C4-2B (cell line): ENCODE measurements around the gene IBSP.

Experiments used
- H3K27ac ChIP-seq: fragments of 450-650 bp; 2 replicates; pipeline ENCODE4 v1.5.1; 2017
- ZFX ChIP-seq: fragments of 450-650 bp; IDR thresholded peaks from 2 replicates; pipeline ENCODE4 v1.6.1; 2017
- TF ChIP-seq, protein P1 (sequence below): fragments of 450-650 bp; conservative IDR thresholded peaks from 2 replicates; pipeline ENCODE4 v1.5.1; 2017; ENCODE audit warnings: mild to moderate bottlenecking

The IBSP gene

DNA sequence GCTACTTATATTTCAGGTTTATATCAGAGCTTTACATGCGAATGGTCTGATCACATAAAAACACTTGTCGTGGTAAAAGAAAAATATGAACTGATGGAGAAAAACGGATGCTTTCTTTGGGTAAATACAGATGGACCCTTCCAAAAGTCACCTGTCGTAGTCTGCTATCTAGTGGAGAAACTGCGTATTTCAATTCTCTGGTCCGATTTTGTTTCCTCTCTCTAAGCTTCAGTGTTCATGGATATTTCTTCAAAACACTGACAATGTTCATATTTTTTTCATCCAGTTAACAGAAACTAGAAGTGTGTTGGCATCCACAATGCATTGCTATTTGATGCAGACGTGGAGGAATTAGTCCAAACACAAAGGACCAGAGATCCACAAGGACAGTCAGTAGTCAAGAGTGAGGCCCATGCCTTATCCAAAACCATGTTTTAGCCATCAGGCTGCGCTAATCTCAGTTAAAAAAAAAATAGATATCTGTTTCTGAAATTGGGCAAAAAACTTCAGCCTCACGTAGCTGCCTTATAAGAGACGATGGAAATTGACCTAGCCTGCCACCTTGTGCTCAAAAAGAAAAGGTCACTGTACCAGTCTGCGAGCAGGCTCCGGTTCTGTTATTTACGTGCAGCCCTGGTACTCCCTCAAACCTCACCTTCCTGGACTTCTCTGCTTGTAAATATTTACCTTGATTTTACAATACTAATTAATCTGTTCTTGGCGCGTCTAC lies 49.4 kb downstream of the IBSP start:
- H3K27ac ChIP-seq: no peak overlapping the region
- TF ChIP-seq, protein P1, sequence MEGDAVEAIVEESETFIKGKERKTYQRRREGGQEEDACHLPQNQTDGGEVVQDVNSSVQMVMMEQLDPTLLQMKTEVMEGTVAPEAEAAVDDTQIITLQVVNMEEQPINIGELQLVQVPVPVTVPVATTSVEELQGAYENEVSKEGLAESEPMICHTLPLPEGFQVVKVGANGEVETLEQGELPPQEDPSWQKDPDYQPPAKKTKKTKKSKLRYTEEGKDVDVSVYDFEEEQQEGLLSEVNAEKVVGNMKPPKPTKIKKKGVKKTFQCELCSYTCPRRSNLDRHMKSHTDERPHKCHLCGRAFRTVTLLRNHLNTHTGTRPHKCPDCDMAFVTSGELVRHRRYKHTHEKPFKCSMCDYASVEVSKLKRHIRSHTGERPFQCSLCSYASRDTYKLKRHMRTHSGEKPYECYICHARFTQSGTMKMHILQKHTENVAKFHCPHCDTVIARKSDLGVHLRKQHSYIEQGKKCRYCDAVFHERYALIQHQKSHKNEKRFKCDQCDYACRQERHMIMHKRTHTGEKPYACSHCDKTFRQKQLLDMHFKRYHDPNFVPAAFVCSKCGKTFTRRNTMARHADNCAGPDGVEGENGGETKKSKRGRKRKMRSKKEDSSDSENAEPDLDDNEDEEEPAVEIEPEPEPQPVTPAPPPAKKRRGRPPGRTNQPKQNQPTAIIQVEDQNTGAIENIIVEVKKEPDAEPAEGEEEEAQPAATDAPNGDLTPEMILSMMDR: peak; percentile 89
- no peak for TF ChIP-seq ZFX

DNA sequence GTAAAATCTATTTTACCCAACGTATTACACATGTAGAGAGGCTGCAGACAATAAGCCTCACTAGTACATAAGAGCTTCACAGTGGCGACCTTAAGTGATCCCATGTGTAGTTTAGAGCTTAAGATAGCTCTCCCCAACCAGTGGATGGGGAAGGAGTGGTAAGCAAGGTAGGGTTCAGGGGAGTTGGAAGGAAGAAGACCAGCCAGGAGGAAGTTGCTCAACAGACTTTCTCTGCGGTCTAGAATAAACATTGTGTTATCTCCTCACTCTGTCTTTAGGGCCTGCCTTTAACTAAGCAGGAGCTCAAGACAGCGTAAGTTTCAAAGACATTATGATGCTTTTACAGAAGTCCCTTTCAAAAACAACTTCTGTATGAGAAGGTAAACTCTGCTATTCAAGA lies 50.3 kb downstream of the IBSP start:
- H3K27ac ChIP-seq: no peak overlapping the region

DNA sequence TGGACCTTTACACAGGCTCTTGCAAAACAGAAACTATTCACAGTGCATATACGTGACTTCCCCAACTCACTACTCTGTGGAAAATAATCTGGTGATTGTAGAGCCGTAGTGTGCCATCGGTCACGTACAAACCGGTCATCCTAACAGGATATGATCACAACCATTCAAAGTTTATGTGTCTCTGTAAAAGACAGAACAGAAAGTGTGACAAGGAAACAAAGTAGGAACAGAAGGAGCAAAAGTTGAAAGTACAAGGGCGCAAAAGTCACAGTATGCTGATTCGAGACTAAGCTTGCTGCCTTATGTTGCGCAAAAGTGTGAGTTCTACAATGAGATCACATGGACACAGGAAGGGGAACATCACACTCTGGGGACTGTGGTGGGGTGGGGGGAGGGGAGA lies 52.0 kb downstream of the IBSP start:
- no peak overlapping the region for H3K27ac ChIP-seq
- TF ChIP-seq, protein P1: no peak
- TF ChIP-seq ZFX: no peak

More for the DNA sequence above, 50.3 kb downstream of the IBSP start:
- TF ChIP-seq, protein P1: no peak
- TF ChIP-seq ZFX: no peak

GRCh38 chr4:87851953-87852352 lies 52.6 kb downstream of the IBSP start:
- no peak overlapping the region for H3K27ac ChIP-seq
- TF ChIP-seq, protein P1: no peak
- no peak for TF ChIP-seq ZFX

DNA sequence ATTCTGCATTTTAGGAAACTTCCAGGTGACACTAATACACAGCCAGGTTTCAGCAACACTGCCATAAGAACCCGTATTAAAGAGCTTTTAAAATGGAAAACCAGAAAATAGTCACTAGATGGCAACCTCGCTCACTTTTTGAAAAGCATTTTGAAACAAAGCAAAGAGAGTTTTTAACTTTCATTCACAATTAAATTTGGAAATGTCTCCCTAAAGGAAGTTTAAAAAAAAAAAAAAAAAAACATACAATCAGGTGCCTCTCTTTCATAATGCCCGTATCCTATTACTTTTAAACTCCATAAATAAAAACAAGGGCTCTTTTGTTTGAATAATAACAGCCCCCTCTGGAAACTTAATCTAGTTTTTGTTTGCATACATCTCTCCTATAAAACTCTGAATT lies 53.8 kb downstream of the IBSP start:
- H3K27ac ChIP-seq: no peak overlapping the region
- TF ChIP-seq, protein P1: peak; percentile 73
- TF ChIP-seq ZFX: no peak

DNA sequence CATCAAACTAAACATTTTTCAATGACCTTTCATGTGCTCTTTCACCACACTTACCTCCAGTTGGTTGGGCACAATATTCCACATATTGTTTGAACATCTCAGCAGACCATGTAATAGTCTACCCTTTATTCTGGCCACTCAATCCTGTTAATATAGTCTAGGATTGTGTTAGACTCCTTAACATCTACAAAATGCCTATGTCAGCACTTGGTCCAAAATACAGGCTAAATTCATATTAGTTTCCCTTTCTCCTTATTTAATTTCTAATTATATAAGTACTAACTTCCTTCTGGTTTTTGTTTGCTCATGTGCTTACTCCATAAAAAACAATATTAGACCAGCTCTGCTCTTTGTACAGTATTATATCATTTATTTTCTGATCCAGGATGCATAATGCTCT lies 54.5 kb downstream of the IBSP start:
- no peak overlapping the region for H3K27ac ChIP-seq
- TF ChIP-seq, protein P1: no peak
- TF ChIP-seq ZFX: no peak

GRCh38 chr4:87855559-87855958 lies 56.2 kb downstream of the IBSP start:
- no peak for TF ChIP-seq ZFX
- TF ChIP-seq, protein P1: no peak
- H3K27ac ChIP-seq: no peak overlapping the region
